Middle frontal gyrus (tissue), 1 donor: ENCODE measurements around the gene CNIH3.

Experiments used
- DNase-seq: peaks from one replicate; pipeline ENCODE4 v3.0.0-alpha.2; 2015; ENCODE audit warnings: low spot score; ENCODE audit errors: extremely low spot score

The CNIH3 gene

GRCh38 chr1:224616756-224617409 is 766 bp downstream of the CNIH3 start:
- no peak for DNase-seq

- DNase-seq, result no peak
These were observed 1.6 kb downstream of the CNIH3 start for GRCh38 chr1:224617410-224618355.

GRCh38 chr1:224619209-224619608 is 3.1 kb downstream of the CNIH3 start:
- DNase-seq, result no peak

GRCh38 chr1:224620105-224620504 is 4.0 kb downstream of the CNIH3 start:
- no peak for DNase-seq

GRCh38 chr1:224621813-224622682 is 5.9 kb downstream of the CNIH3 start:
- DNase-seq, result no peak

- DNase-seq, result no peak
These were observed 6.7 kb downstream of the CNIH3 start for GRCh38 chr1:224622831-224623230.

- no peak for DNase-seq
These were observed 7.2 kb downstream of the CNIH3 start for GRCh38 chr1:224623310-224623714.

- DNase-seq, result no peak
These were observed 7.7 kb downstream of the CNIH3 start for GRCh38 chr1:224623743-224624333.

- no peak for DNase-seq
These were observed 8.3 kb downstream of the CNIH3 start for GRCh38 chr1:224624432-224624831.

GRCh38 chr1:224626042-224626441 is 9.9 kb downstream of the CNIH3 start:
- no peak for DNase-seq

- no peak for DNase-seq
These were observed 13.8 kb downstream of the CNIH3 start for GRCh38 chr1:224629965-224630364.

GRCh38 chr1:224631462-224632115 is 15.5 kb downstream of the CNIH3 start:
- peak; percentile 8 for DNase-seq

GRCh38 chr1:224632381-224632871 is 16.3 kb downstream of the CNIH3 start:
- no peak for DNase-seq

GRCh38 chr1:224632921-224633321 is 16.8 kb downstream of the CNIH3 start:
- no peak for DNase-seq

GRCh38 chr1:224635356-224635755 is 19.2 kb downstream of the CNIH3 start:
- DNase-seq, result no peak

GRCh38 chr1:224637515-224637914 is 21.4 kb downstream of the CNIH3 start:
- DNase-seq, result no peak

GRCh38 chr1:224637936-224638335 is 21.8 kb downstream of the CNIH3 start:
- DNase-seq, result no peak

GRCh38 chr1:224639426-224639975 is 23.4 kb downstream of the CNIH3 start:
- no peak for DNase-seq

GRCh38 chr1:224640018-224640417 is 23.9 kb downstream of the CNIH3 start:
- no peak for DNase-seq

- no peak for DNase-seq
These were observed 24.5 kb downstream of the CNIH3 start for GRCh38 chr1:224640587-224640986.
